HEK293T (cell line): ENCODE results near the gene IRX2.

Source experiments
- CTCF ChIA-PET: fragments of 350-600 bp; formaldehyde crosslinking; extraction: SDS; loops from one replicate; lab custom pipeline; 2021; ENCODE audit warnings: antibody characterized with exemption, inconsistent platforms; lab: Yijun Ruan, JAX
- POLR2A ChIA-PET: fragments of 350-600 bp; formaldehyde crosslinking; extraction: SDS; loops from one replicate; lab custom pipeline; 2020; ENCODE audit warnings: antibody characterized with exemption, inconsistent platforms; lab: Yijun Ruan, JAX
- DNase-seq: peaks from one replicate; pipeline ENCODE4 v3.0.0; 2012; ENCODE audit warnings: mixed read lengths; ENCODE audit errors: extremely low spot score
- ARNT ChIP-seq: fragments of 450-650 bp; IDR thresholded peaks from 2 replicates; pipeline ENCODE4 v1.6.1; 2017; ENCODE audit warnings: mild to moderate bottlenecking
- BHLHE40 ChIP-seq: fragments of 450-650 bp; IDR thresholded peaks from 2 replicates; pipeline ENCODE4 v1.6.1; 2016; ENCODE audit warnings: mild to moderate bottlenecking, moderate library complexity, borderline replicate concordance
- CTBP1 ChIP-seq: fragments of 450-650 bp; IDR thresholded peaks from 2 replicates; pipeline ENCODE4 v1.6.1; 2016; ENCODE audit warnings: borderline replicate concordance
- ELF4 ChIP-seq: fragments of 450-650 bp; IDR thresholded peaks from 2 replicates; pipeline ENCODE4 v1.6.1; 2017; ENCODE audit warnings: antibody characterized with exemption
- FOXA1 ChIP-seq: fragments of 450-650 bp; IDR thresholded peaks from 2 replicates; pipeline ENCODE4 v1.6.1; 2016; ENCODE audit warnings: mild to moderate bottlenecking
- FOXK2 ChIP-seq: fragments of 450-650 bp; IDR thresholded peaks from 2 replicates; pipeline ENCODE4 v1.6.1; 2016; ENCODE audit warnings: mild to moderate bottlenecking
- FOXM1 ChIP-seq: fragments of 450-650 bp; IDR thresholded peaks from 2 replicates; pipeline ENCODE4 v1.6.1; 2017; ENCODE audit warnings: mild to moderate bottlenecking, borderline replicate concordance
- HDGF ChIP-seq: fragments of 450-650 bp; IDR thresholded peaks from 2 replicates; pipeline ENCODE4 v1.6.1; 2017; ENCODE audit warnings: antibody characterized with exemption, borderline replicate concordance
- L3MBTL2 ChIP-seq: fragments of 450-650 bp; conservative IDR thresholded peaks from 2 replicates; pipeline ENCODE4 v1.6.1; 2016; ENCODE audit warnings: mild to moderate bottlenecking
- LEF1 ChIP-seq: fragments of 450-650 bp; IDR thresholded peaks from 2 replicates; pipeline ENCODE4 v1.6.1; 2017; ENCODE audit warnings: mild to moderate bottlenecking, borderline replicate concordance
- NFRKB ChIP-seq: fragments of 450-650 bp; IDR thresholded peaks from 2 replicates; pipeline ENCODE4 v1.6.1; 2016; ENCODE audit warnings: mild to moderate bottlenecking, moderate library complexity
- SP1 ChIP-seq: fragments of 450-650 bp; IDR thresholded peaks from 2 replicates; pipeline ENCODE4 v1.6.1; 2017
- SUZ12 ChIP-seq: fragments of 450-650 bp; IDR thresholded peaks from 2 replicates; pipeline ENCODE4 v1.6.1; 2016; ENCODE audit warnings: mild to moderate bottlenecking
- TARDBP ChIP-seq: fragments of 450-650 bp; IDR thresholded peaks from 2 replicates; pipeline ENCODE4 v1.6.1; 2016
- ZNF384 ChIP-seq: fragments of 450-650 bp; IDR thresholded peaks from 2 replicates; pipeline ENCODE4 v1.6.1; 2016
- TF ChIP-seq, protein P1 (sequence below): fragments of 450-650 bp; IDR thresholded peaks from 2 replicates; pipeline ENCODE4 v1.6.1; 2016

IRX2 gene

DNA sequence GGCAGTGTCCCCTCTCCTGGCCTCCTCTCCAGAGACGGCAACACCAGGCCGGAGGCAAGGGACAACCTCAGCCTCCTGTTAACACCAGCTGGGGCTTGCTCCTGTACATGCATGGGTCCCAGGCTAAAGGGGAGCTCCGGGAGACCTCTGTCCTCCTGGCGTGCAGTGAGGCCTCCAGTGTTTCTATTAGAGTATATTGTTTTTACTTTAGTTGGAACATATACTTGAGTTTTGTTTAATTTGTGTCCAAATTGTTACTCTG lies 12.0 kb upstream of the IRX2 start:
- ChIA-PET POLR2A (no interaction called here), CTCF (no interaction called here)
- DNase-seq, result no peak
- TF ChIP-seq CTBP1 (no peak), LEF1 (no peak), L3MBTL2 (no peak), ZNF384 (no peak), BHLHE40 (no peak), FOXK2 (no peak), HDGF (no peak), NFRKB (no peak), FOXM1 (no peak), ARNT (no peak), SP1 (no peak), SUZ12 (no peak), ELF4 (no peak), FOXA1 (no peak), TARDBP (no peak)
- TF ChIP-seq, protein P1, sequence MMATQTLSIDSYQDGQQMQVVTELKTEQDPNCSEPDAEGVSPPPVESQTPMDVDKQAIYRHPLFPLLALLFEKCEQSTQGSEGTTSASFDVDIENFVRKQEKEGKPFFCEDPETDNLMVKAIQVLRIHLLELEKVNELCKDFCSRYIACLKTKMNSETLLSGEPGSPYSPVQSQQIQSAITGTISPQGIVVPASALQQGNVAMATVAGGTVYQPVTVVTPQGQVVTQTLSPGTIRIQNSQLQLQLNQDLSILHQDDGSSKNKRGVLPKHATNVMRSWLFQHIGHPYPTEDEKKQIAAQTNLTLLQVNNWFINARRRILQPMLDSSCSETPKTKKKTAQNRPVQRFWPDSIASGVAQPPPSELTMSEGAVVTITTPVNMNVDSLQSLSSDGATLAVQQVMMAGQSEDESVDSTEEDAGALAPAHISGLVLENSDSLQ, result no peak

DNA sequence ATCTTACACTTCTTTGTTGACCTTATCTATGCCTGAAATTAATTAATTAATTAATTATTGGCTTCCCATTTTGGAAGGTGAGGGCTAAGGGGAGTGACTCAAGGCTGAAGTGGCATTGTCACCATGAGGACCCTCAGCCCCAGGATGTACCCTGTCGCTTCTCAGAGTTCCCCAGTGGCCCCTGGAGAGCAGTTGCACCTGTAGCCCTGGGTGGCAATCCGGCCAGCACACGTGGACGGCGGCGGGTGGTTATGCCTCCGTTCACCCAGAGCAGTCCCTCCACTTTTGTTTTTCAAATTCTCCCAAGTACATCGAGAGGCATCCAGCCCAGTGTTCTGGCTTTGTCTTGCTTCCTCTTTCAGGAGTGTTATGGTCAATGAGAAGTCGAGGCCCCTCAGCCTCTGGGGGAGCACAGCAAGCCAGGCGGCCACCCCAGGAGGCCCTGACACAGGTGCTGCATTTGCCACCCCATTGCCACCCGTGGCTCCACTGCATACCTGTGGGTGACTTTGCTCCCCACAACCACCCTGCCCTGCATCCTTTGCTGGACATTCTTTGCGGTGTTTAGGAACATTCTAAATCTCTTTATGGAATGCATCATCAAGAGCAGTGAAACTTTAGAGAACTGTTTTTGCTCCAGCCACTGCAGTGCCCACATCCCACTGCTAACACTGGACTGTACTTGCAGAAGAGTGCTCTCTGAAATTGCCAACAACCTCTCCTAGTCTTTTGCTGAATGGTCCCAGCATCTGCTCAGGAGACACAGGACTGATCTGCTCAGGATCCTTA lies 11.5 kb upstream of the IRX2 start:
- ChIA-PET CTCF (no interaction called here), POLR2A (no interaction called here)
- TF ChIP-seq FOXK2, result no peak
- TF ChIP-seq FOXA1, result no peak
- no peak for TF ChIP-seq ELF4
- no peak for TF ChIP-seq LEF1
- TF ChIP-seq TARDBP, result no peak
- DNase-seq, result no peak

DNA sequence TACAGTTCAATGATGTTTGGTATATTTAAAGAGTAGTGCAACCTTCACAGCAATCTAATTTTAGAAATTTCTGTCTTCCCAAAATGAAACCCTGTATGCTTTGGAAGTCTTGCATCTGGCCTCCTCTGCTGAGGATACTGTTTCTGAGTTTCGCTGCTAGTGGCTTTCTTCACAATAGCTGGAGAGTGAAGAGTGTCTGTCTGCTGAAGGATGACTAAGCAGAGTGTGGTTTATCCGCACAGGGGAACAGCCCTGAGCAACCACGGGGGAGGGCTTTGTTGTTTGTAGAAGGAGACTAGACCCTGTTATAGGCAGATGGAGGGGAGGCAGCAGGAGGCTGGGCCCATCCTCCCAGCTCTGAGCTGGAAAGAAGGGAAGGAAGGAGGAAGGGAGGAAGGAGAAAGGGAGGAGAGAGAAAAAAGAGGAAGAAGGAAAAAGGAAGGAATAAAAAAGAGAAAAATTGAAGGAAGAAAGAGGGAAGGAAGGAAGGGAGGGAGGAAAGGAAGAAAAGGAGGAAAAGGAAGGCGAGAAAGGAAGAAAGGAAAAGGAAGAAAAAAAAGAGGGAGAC lies 10.5 kb upstream of the IRX2 start:
- ChIA-PET CTCF (no interaction called here), POLR2A (no interaction called here)
- no peak for DNase-seq
- no peak for TF ChIP-seq FOXA1
- TF ChIP-seq SP1, result no peak
- TF ChIP-seq BHLHE40, result no peak
- no peak for TF ChIP-seq L3MBTL2
- TF ChIP-seq SUZ12, result no peak
- TF ChIP-seq NFRKB, result no peak
- TF ChIP-seq, protein P1, result no peak
- no peak for TF ChIP-seq LEF1
- TF ChIP-seq HDGF, result no peak
- no peak for TF ChIP-seq ARNT
- no peak for TF ChIP-seq ZNF384
- no peak for TF ChIP-seq FOXM1
- no peak for TF ChIP-seq ELF4
- TF ChIP-seq CTBP1, result no peak
- TF ChIP-seq TARDBP, result no peak
- no peak for TF ChIP-seq FOXK2

DNA sequence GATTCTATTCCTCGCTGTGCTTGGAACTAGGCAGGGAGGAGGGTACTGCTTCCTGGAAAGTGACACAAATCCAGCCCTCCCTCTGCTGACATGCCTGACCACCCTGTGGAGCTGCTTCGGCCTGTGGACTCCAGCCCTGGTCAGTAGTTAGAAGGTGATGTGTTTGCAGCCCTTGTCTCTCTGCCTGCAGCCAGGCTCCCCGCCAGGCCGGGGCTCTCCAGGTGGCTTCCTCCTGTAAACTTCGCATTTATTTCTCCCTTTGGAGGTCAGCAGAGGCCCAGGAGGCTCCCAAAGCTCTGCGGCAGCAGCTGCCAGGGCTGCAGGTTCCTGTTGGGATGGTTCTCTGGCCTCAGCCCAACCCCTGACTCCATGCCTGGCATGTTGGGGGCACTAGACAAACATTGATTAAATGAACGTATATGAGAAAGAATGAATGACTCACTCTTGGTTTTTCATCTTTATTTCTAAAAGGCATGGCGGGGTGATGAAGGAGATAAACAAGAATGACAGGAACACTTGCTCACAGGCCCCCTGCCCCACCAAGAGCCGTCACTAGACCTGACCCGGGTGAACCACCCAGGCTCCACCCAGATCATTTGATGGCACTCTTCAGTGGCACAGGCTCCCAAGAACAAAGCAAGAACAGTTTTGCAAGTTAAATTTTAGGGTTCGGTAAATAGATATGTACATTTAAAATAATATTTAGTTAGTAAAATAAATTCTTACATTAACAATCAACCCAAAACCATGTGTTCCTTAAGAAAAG lies 8.4 kb upstream of the IRX2 start:
- CTCF ChIA-PET, result no interaction called here
- POLR2A ChIA-PET, result no interaction called here
- DNase-seq, result no peak
- no peak for TF ChIP-seq ARNT
- no peak for TF ChIP-seq FOXM1
- TF ChIP-seq BHLHE40, result no peak
- TF ChIP-seq L3MBTL2, result no peak
- no peak for TF ChIP-seq FOXK2
- TF ChIP-seq SUZ12, result no peak
- no peak for TF ChIP-seq ELF4
- no peak for TF ChIP-seq LEF1
- no peak for TF ChIP-seq ZNF384
- TF ChIP-seq TARDBP, result no peak
- TF ChIP-seq, protein P1, result no peak
- no peak for TF ChIP-seq CTBP1
- TF ChIP-seq FOXA1, result no peak
- no peak for TF ChIP-seq HDGF

DNA sequence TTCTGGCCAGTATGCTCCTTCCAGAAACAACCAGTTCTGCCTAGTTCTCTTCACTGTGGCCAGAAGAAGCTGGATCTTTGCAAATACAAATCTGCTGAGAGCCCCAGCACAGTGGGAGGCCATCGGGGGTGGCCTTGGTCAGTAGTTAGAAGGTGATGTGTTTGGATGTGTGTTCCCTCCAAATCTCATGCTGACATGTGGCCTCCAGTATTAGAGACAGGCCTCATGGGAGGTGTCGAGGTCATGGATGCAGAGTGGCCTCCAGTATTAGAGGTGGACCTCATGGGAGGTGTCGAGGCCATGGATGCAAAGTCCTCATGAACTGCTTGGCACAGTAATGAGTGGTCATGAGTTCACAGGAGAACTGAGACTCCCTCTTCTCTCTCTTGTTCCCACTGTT lies 7.6 kb upstream of the IRX2 start:
- POLR2A ChIA-PET, result no interaction called here
- CTCF ChIA-PET, result no interaction called here
- no peak for DNase-seq
- TF ChIP-seq NFRKB, result no peak
- no peak for TF ChIP-seq TARDBP
- TF ChIP-seq CTBP1, result no peak
- no peak for TF ChIP-seq HDGF
- no peak for TF ChIP-seq ARNT
- TF ChIP-seq SP1, result no peak
- TF ChIP-seq L3MBTL2, result no peak
- TF ChIP-seq BHLHE40, result no peak
- no peak for TF ChIP-seq SUZ12
- TF ChIP-seq ELF4, result no peak

DNA sequence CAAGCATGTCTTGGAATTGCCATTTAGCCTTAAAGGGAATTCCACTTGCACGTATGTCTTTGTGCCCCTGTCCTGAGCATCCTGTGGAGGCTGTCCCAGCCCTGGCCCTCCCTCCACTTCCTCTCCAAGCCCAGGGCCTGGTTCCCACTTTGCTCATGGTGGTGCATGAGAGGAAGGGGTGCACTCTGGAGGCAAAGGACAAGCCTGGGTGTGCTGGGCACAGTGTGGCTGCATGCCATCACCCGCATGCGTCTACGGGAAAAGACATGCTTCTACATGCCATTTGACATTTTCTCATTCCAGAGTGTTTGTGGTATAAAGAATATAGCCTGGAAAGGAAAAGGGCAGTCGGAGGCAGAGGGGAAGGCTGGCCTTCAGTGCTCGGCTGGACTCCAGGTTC lies 7.2 kb upstream of the IRX2 start:
- no peak for TF ChIP-seq NFRKB
- TF ChIP-seq LEF1, result no peak
- TF ChIP-seq SP1, result no peak
- ChIA-PET CTCF (no interaction called here), POLR2A (no interaction called here)
- DNase-seq, result no peak
